AML-193 (cell line): Measurements from ENCODE around the gene SMARCD2.

Experiments used
- DNase-seq, 2 experiments: peaks; one replicate each; lab custom pipeline; 2025; lab: John Stamatoyannopoulos, UW

The SMARCD2 gene

GRCh38 chr17:63832014-63832413 lies 10.5 kb downstream of the SMARCD2 start:
- no peak for DNase-seq

GRCh38 chr17:63831505-63831904 lies 11.0 kb downstream of the SMARCD2 start:
- DNase-seq = no peak

GRCh38 chr17:63830904-63831491 lies 11.5 kb downstream of the SMARCD2 start:
- no peak for DNase-seq

GRCh38 chr17:63830278-63830677 lies 12.2 kb downstream of the SMARCD2 start:
- DNase-seq = no peak

- no peak for DNase-seq
Measured at GRCh38 chr17:63828936-63829335, 13.5 kb downstream of the SMARCD2 start.

- DNase-seq = no peak
Measured at GRCh38 chr17:63827801-63828221, 14.7 kb downstream of the SMARCD2 start.

- peak; percentile 98 for DNase-seq
Measured at GRCh38 chr17:63827002-63827800, 15.3 kb downstream of the SMARCD2 start, which contains the start of the genes FTSJ3 and PSMC5. Gene FTSJ3, minus strand, starts transcription at chr17:63827663. Its CDS starts 761 bp downstream, at chr17:63826902. Gene PSMC5, plus strand, starts transcription at chr17:63827431. Its CDS starts 60 bp downstream, at chr17:63827491.

GRCh38 chr17:63826468-63827001 lies 15.9 kb downstream of the SMARCD2 start:
- DNase-seq = no peak

GRCh38 chr17:63824362-63824761 lies 18.1 kb downstream of the SMARCD2 start:
- no peak for DNase-seq

- DNase-seq = no peak
Measured at GRCh38 chr17:63823659-63824331, 18.7 kb downstream of the SMARCD2 start.

GRCh38 chr17:63822537-63822936 lies 19.9 kb downstream of the SMARCD2 start:
- DNase-seq = no peak

GRCh38 chr17:63821804-63822203 lies 20.7 kb downstream of the SMARCD2 start:
- no peak for DNase-seq

- no peak for DNase-seq
Measured at GRCh38 chr17:63820963-63821561, 21.4 kb downstream of the SMARCD2 start.

- no peak for DNase-seq
Measured at GRCh38 chr17:63819585-63820537, 22.6 kb downstream of the SMARCD2 start.

GRCh38 chr17:63819131-63819530 lies 23.4 kb downstream of the SMARCD2 start:
- DNase-seq = no peak

GRCh38 chr17:63817736-63818385 lies 24.6 kb downstream of the SMARCD2 start:
- DNase-seq = no peak

- DNase-seq = no peak
Measured at GRCh38 chr17:63816669-63817068, 25.8 kb downstream of the SMARCD2 start.

- no peak for DNase-seq
Measured at GRCh38 chr17:63816123-63816522, 26.4 kb downstream of the SMARCD2 start.

GRCh38 chr17:63809970-63810369 lies 32.5 kb downstream of the SMARCD2 start:
- DNase-seq = no peak

- no peak for DNase-seq
Measured at GRCh38 chr17:63805591-63805990, 36.9 kb downstream of the SMARCD2 start.
